Body of pancreas (tissue), 4 donors: ENCODE results near the gene CFAP90. TPM values are rescaled to one million over a fixed set of nuclear protein-coding genes. Genes with fewer than 3 reads are reported as not detected.

Experiments used
- ATAC-seq: fragments of 150-250 bp; one replicate; pipeline ENCODE4 v1.9.1; 2016
- DNase-seq, 4 donors: peaks; one replicate each; pipeline ENCODE4 v3.0.0-alpha.2; 2019
- H3K27ac ChIP-seq, 4 donors: fragments of 200-600 bp; sonication (generic); 1 replicate in 3 of 4; 2 replicates in 1 of 4; pipeline versions ENCODE4 v1.5.1 to v1.6.1; 2016 to 2019; ENCODE audit warnings: mild to moderate bottlenecking in 1 of 4, mixed read lengths in 1 of 4, moderate library complexity in 1 of 4
- H3K27me3 ChIP-seq, 2 donors: fragments of 200-600 bp; sonication (generic); one replicate each; pipeline ENCODE4 v1.6.0; 2016; ENCODE audit warnings: mild to moderate bottlenecking in 1 of 2
- H3K36me3 ChIP-seq, 2 donors: fragments of 200-600 bp; sonication (generic); replicated peaks in 1 of 2; 2 replicates each; pipeline ENCODE4 v1.5.1; 2016; ENCODE audit warnings: low read depth in 2 of 2; ENCODE audit not compliant: insufficient read depth in 1 of 2
- H3K4me1 ChIP-seq: fragments of 200-600 bp; sonication (generic); one replicate; pipeline ENCODE4 v1.6.0; 2016
- H3K4me3 ChIP-seq, 2 donors: fragments of 200-600 bp; sonication (generic); 1 replicate in 1 of 2; 2 replicates in 1 of 2; pipeline ENCODE4 v1.5.1; 2016 to 2019
- H3K9me3 ChIP-seq, 3 donors: fragments of 200-600 bp; sonication (generic); 1 replicate in 2 of 3; 2 replicates in 1 of 3; pipeline ENCODE4 v1.5.1; 2016
- POLR2A ChIP-seq, 3 donors: fragments of 450-650 bp; IDR thresholded peaks; one replicate each; pipeline ENCODE4 v1.6.1; 2016; ENCODE audit warnings: antibody characterized with exemption in 3 of 3, mild to moderate bottlenecking in 2 of 3
- WGBS, 2 donors: methylation state at CpG; one replicate each; pipeline ENCODE4 v1.1.5; 2017; 5-methylcytosine and 5-hydroxymethylcytosine counted together
- intact Hi-C: fragments of 100-400 bp; cut with DNase I; formaldehyde crosslinking; loops from one replicate; pipeline ENCODE4 v1.15.1; 2023
- total RNA-seq, 2 donors: library from RNA; depleted of rRNA; stranded (reverse); fragments of >200 nt; gene quantifications; one replicate each; pipeline ENCODE4 v1.1.0, GENCODE V29; 2016
- TF ChIP-seq, protein P1 (sequence below), 7 experiments: fragments of 450-650 bp in 4 of 7; fragments of 200-600 bp in 3 of 7; sonication (generic) in 3 of 7; IDR thresholded peaks; one replicate each; pipeline ENCODE4 v1.5.1; 2016 to 2019; ENCODE audit warnings: antibody characterized with exemption in 7 of 7

The CFAP90 gene
- total RNA-seq, 2 donors from 2014 or later: 0.52 to 10.2 TPM

GRCh38 chr5:7811715-7812114 is 39.2 kb downstream of the CFAP90 start:
- ATAC-seq (no peak), DNase-seq (no peak)
- 62 to 88% methylated on average over 5 of the region's 5 CpGs for WGBS, 2 donors
- Histone ChIP-seq H3K9me3 (no peaks in the 10 kb centered on the region), H3K27ac (no peak overlapping the region), H3K4me3 (no peak overlapping the region), H3K27me3 (no peaks in the 10 kb centered on the region), H3K36me3 (no peaks in the 10 kb centered on the region), H3K4me1 (no peaks in the 10 kb centered on the region)
- intact Hi-C loops: no loop called here
- TF ChIP-seq, protein P1, sequence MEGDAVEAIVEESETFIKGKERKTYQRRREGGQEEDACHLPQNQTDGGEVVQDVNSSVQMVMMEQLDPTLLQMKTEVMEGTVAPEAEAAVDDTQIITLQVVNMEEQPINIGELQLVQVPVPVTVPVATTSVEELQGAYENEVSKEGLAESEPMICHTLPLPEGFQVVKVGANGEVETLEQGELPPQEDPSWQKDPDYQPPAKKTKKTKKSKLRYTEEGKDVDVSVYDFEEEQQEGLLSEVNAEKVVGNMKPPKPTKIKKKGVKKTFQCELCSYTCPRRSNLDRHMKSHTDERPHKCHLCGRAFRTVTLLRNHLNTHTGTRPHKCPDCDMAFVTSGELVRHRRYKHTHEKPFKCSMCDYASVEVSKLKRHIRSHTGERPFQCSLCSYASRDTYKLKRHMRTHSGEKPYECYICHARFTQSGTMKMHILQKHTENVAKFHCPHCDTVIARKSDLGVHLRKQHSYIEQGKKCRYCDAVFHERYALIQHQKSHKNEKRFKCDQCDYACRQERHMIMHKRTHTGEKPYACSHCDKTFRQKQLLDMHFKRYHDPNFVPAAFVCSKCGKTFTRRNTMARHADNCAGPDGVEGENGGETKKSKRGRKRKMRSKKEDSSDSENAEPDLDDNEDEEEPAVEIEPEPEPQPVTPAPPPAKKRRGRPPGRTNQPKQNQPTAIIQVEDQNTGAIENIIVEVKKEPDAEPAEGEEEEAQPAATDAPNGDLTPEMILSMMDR (IDR thresholded peaks at IDR 0.05): no peak
- no peak for TF ChIP-seq POLR2A (IDR thresholded peaks at IDR 0.05)

- Histone ChIP-seq H3K4me1 (no peaks in the 10 kb centered on the region), H3K4me3 (no peak overlapping the region), H3K27ac (no peak overlapping the region), H3K9me3 (no peaks in the 10 kb centered on the region), H3K27me3 (no peaks in the 10 kb centered on the region), H3K36me3 (no peaks in the 10 kb centered on the region)
- ATAC-seq (no peak), DNase-seq (no peak)
- intact Hi-C loops: no loop called here
- 75 to 86% methylated on average over 4 of the region's 4 CpGs for WGBS, 2 donors
- TF ChIP-seq, protein P1 (IDR thresholded peaks at IDR 0.05): no peak
- TF ChIP-seq POLR2A (IDR thresholded peaks at IDR 0.05): no peak
Observed at GRCh38 chr5:7808998-7809397, 41.9 kb downstream of the CFAP90 start.

DNA sequence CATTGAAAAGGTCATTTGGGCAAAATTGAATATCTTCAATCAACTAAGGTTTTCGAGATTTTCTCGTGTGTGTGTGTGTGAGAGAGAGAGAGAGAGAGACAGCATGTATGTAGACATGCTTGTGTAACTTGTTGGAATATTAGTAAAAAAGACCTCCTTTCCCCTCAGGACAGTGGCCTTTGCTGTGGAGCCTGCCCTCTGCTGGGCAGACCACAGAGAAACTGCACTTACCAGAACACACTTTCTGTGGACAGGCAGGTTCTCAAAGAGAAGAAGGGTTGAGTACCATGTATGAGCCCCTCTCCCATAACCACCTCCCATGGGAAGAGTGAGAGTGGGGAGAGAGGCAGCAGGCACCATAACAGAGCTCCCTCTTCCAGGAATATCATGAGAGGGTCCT is 45.6 kb downstream of the CFAP90 start:
- WGBS, 2 donors: 63 to 73% methylated on average over 2 of the region's 2 CpGs
- H3K9me3 ChIP-seq: no peaks in the 10 kb centered on the region
- no peaks in the 10 kb centered on the region for H3K36me3 ChIP-seq

GRCh38 chr5:7803937-7804336 is 47.0 kb downstream of the CFAP90 start:
- ATAC-seq: no peak
- intact Hi-C loops: no loop called here
- no peak for DNase-seq
- no peak overlapping the region for H3K4me3 ChIP-seq
- H3K27ac ChIP-seq: no peak overlapping the region
- 68 to 92% methylated on average over 2 of the region's 2 CpGs for WGBS, 2 donors
- H3K9me3 ChIP-seq: no peaks in the 10 kb centered on the region
- no peak for TF ChIP-seq POLR2A (IDR thresholded peaks at IDR 0.05)
- TF ChIP-seq, protein P1 (IDR thresholded peaks at IDR 0.05): no peak
- no peaks in the 10 kb centered on the region for H3K4me1 ChIP-seq
- no peaks in the 10 kb centered on the region for H3K27me3 ChIP-seq
- H3K36me3 ChIP-seq: no peaks in the 10 kb centered on the region

More for the DNA sequence above, 45.6 kb downstream of the CFAP90 start:
- TF ChIP-seq, protein P1 (IDR thresholded peaks at IDR 0.05): peak in 1 of 7 experiments; percentile 3
- TF ChIP-seq POLR2A (IDR thresholded peaks at IDR 0.05): no peak
- intact Hi-C loops: no loop called here
- no peak for ATAC-seq
- Histone ChIP-seq H3K27ac (no peak overlapping the region), H3K27me3 (no peaks in the 10 kb centered on the region), H3K4me3 (no peak overlapping the region), H3K4me1 (no peaks in the 10 kb centered on the region)
- no peak for DNase-seq

DNA sequence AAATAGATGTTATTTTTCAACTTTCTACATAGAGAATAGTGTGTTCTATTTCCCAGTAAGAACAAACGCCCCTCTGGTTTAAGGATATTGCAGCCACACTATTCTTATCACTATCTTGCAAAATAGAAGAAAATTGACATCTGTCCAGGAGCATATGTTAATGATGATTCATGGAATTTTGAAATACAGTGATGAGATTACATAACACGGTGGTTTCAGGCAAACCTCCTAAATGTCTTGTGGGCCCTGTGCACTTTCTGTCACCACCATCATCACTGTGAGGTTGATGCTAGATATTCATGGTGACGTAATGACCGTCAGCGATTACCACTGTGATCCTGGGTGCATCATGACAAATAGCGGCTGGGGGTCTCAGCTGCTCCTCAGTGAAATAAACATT is 48.1 kb downstream of the CFAP90 start:
- intact Hi-C loops: no loop called here
- Histone ChIP-seq H3K27me3 (no peaks in the 10 kb centered on the region), H3K27ac (no peak overlapping the region), H3K36me3 (no peaks in the 10 kb centered on the region), H3K4me3 (no peak overlapping the region), H3K4me1 (no peaks in the 10 kb centered on the region), H3K9me3 (no peaks in the 10 kb centered on the region)
- TF ChIP-seq POLR2A (IDR thresholded peaks at IDR 0.05): no peak
- TF ChIP-seq, protein P1 (IDR thresholded peaks at IDR 0.05): no peak
- no peak for DNase-seq
- ATAC-seq: no peak
- WGBS, 2 donors: 64 to 73% methylated on average over 6 of the region's 6 CpGs
